OCI-LY7 (cell line): Measurements from ENCODE around the gene MTG2. TPM values are rescaled to one million over a fixed set of nuclear protein-coding genes. Genes with fewer than 3 reads are reported as not detected.

Experiments
- BruUV-seq: library from RNA; stranded (reverse); fragments of 400-500 nt; replicated peaks from 2 replicates; lab custom pipeline; 2021; lab: Mats Ljungman, UMichigan
- CTCF ChIA-PET: fragments of 300-600 bp; sonication (Branson Sonifier 250); formaldehyde crosslinking; loops from one replicate; lab custom pipeline; 2022; ENCODE audit warnings: antibody characterized with exemption; ENCODE audit not compliant: unreplicated experiment; lab: Charles Lee
- POLR2A ChIA-PET: fragments of 300-600 bp; sonication (Branson Sonifier 250); formaldehyde crosslinking; loops from one replicate; lab custom pipeline; 2022; ENCODE audit warnings: antibody characterized with exemption; lab: Charles Lee
- DNase-seq: peaks from one replicate; pipeline ENCODE4 v3.0.0-alpha.2; 2015; ENCODE audit warnings: low spot score
- H2AFZ ChIP-seq: fragments of 200-600 bp; sonication (generic), shearing (Covaris generic); 2 replicates; pipeline ENCODE4 v1.6.1; 2014; ENCODE audit warnings: mild to moderate bottlenecking, antibody characterized with exemption, low read length, moderate library complexity
- H3K27ac ChIP-seq: fragments of 200-600 bp; sonication (generic); 2 replicates; pipeline ENCODE4 v1.5.1; 2014; ENCODE audit warnings: mixed run types, low read depth, mild to moderate bottlenecking, moderate library complexity, low read length, inconsistent platforms; ENCODE audit not compliant: poor library complexity, severe bottlenecking
- H3K36me3 ChIP-seq: fragments of 200-600 bp; sonication (generic); 2 replicates; pipeline ENCODE4 v1.6.1; 2014; ENCODE audit warnings: mild to moderate bottlenecking, antibody characterized with exemption, low read length, moderate library complexity, mixed read lengths; ENCODE audit not compliant: insufficient read depth
- H3K4me1 ChIP-seq: fragments of 200-600 bp; sonication (generic); 2 replicates; pipeline ENCODE4 v1.5.1; 2014; ENCODE audit warnings: mild to moderate bottlenecking, low read length; ENCODE audit not compliant: insufficient read depth, poor library complexity, severe bottlenecking
- H3K4me2 ChIP-seq: fragments of 200-600 bp; sonication (generic); 2 replicates; pipeline ENCODE4 v1.6.1; 2014; ENCODE audit warnings: mild to moderate bottlenecking, low read length
- H3K4me3 ChIP-seq: fragments of 200-600 bp; sonication (generic); 2 replicates; pipeline ENCODE4 v1.5.1; 2014; ENCODE audit warnings: mild to moderate bottlenecking, low read depth, low read length; ENCODE audit not compliant: poor library complexity, severe bottlenecking
- H3K79me2 ChIP-seq: fragments of 200-600 bp; sonication (generic); 2 replicates; pipeline ENCODE4 v1.6.1; 2016; ENCODE audit warnings: low read depth, mild to moderate bottlenecking, low read length, moderate library complexity, mixed read lengths; ENCODE audit not compliant: insufficient read depth
- H3K9me2 ChIP-seq: fragments of 200-600 bp; sonication (generic); 2 replicates; pipeline ENCODE4 v1.6.1; 2016; ENCODE audit warnings: mild to moderate bottlenecking, low read length, mixed read lengths; ENCODE audit not compliant: insufficient read depth
- H3K9me3 ChIP-seq: fragments of 200-600 bp; sonication (generic); 2 replicates; pipeline ENCODE4 v1.6.1; 2014; ENCODE audit warnings: mild to moderate bottlenecking, mixed run types, low read length, mixed read lengths
- H4K20me1 ChIP-seq: fragments of 200-600 bp; sonication (generic); 2 replicates; pipeline ENCODE4 v1.6.1; 2014; ENCODE audit warnings: mild to moderate bottlenecking, antibody characterized with exemption, low read length, moderate library complexity, mixed read lengths; ENCODE audit not compliant: insufficient read depth
- CTCF ChIP-seq: fragments of 200-600 bp; sonication (generic); conservative IDR thresholded peaks from 2 replicates; pipeline ENCODE4 v1.5.1; 2014; ENCODE audit warnings: mild to moderate bottlenecking, antibody characterized with exemption, low read length, moderate library complexity, mixed read lengths
- EZH2phosphoT487 ChIP-seq: fragments of 200-600 bp; sonication (generic); IDR thresholded peaks from 2 replicates; pipeline ENCODE4 v1.6.1; 2018; ENCODE audit warnings: low read depth, borderline replicate concordance, mild to moderate bottlenecking, mixed run types, antibody characterized with exemption, low read length, moderate library complexity, mixed read lengths
- intact Hi-C: fragments of 100-400 bp; cut with micrococcal nuclease; formaldehyde crosslinking; loops from one replicate; pipeline ENCODE4 v1.10.0; 2022; ENCODE audit not compliant: unreplicated experiment
- total RNA-seq, 2 experiments: library from RNA; depleted of rRNA in 1 of 2; stranded (reverse); fragments of >200 nt in 1 of 2; shearing (Covaris generic) in 1 of 2; gene quantifications; 2 replicates each; pipeline ENCODE4 v1.2.3, GENCODE V29; 2014 to 2022

The MTG2 gene
- total RNA-seq, 2 experiments from 2014 or later, result 24.1 to 37.5 TPM

GRCh38 chr20:62162765-62163484, 19.9 kb upstream of the MTG2 start:
- no TSS peak for BruUV-seq
- Histone ChIP-seq H3K36me3 (peaks cover 14% of the 10 kb centered on the region), H3K27ac (no peak overlapping the region), H3K9me2 (no peaks in the 10 kb centered on the region), H3K9me3 (no peaks in the 10 kb centered on the region), H3K79me2 (no peaks in the 10 kb centered on the region), H3K4me3 (no peak overlapping the region), H3K4me1 (no peaks in the 10 kb centered on the region), H4K20me1 (no peaks in the 10 kb centered on the region), H3K4me2 (no peak overlapping the region), H2AFZ (no peak overlapping the region)
- intact Hi-C loops, result no loop called here
- POLR2A ChIA-PET, result no interaction called here
- DNase-seq, result no peak
- CTCF ChIA-PET, result no interaction called here
- no peak for TF ChIP-seq EZH2phosphoT487
- no peak for TF ChIP-seq CTCF

GRCh38 chr20:62163485-62163865, 19.4 kb upstream of the MTG2 start:
- BruUV-seq, result no TSS peak
- H3K4me3 ChIP-seq, result no peak overlapping the region
- intact Hi-C loops, result no loop called here
- ChIA-PET POLR2A (no interaction called here), CTCF (no interaction called here)
- TF ChIP-seq EZH2phosphoT487 (no peak), CTCF (no peak)
- peaks cover 20% of the 10 kb centered on the region for H3K36me3 ChIP-seq
- no peak overlapping the region for H3K4me2 ChIP-seq
- H3K4me1 ChIP-seq, result no peaks in the 10 kb centered on the region
- no peaks in the 10 kb centered on the region for H4K20me1 ChIP-seq
- H2AFZ ChIP-seq, result no peak overlapping the region
- H3K9me3 ChIP-seq, result no peaks in the 10 kb centered on the region
- H3K79me2 ChIP-seq, result no peaks in the 10 kb centered on the region
- no peak for DNase-seq
- no peak overlapping the region for H3K27ac ChIP-seq
- H3K9me2 ChIP-seq, result no peaks in the 10 kb centered on the region

- BruUV-seq, result no TSS peak
- no peak overlapping the region for H3K27ac ChIP-seq
- H2AFZ ChIP-seq, result no peak overlapping the region
- H3K4me1 ChIP-seq, result no peaks in the 10 kb centered on the region
- peaks cover 21% of the 10 kb centered on the region for H3K36me3 ChIP-seq
- ChIA-PET CTCF (no interaction called here), POLR2A (no interaction called here)
- H3K4me2 ChIP-seq, result no peak overlapping the region
- no peaks in the 10 kb centered on the region for H3K9me3 ChIP-seq
- no peak overlapping the region for H3K4me3 ChIP-seq
- TF ChIP-seq CTCF (no peak), EZH2phosphoT487 (no peak)
- no peaks in the 10 kb centered on the region for H3K9me2 ChIP-seq
- no peak for DNase-seq
- no peaks in the 10 kb centered on the region for H4K20me1 ChIP-seq
- intact Hi-C loops, result no loop called here
- no peaks in the 10 kb centered on the region for H3K79me2 ChIP-seq
Observed at GRCh38 chr20:62163986-62164762, 18.7 kb upstream of the MTG2 start.
